Measurements from ENCODE around the gene CSMD2.
A peak's percentile ranks its signal among the peaks of the same experiment; 100 is the strongest.

CSMD2 gene

DNA sequence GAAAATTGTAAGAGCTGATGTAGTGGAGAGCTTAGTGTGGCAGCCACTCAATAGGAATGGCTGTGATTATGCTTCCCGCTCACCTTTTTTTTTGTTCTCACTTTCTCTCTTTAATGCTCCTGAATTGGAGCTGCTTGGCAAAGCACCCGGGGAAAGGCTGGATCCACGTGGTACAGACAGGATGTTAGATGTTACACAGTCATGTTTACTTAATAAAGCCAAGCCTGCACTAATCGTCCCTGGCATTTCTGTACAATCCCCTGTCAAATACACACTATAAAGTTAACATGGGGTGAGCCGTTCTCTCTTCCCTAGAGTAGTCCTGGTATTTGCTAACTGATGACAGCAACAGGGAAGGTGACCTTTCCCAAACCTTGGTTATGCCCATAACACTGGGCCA, 504.8 kb downstream of the CSMD2 start:
- DNase-seq, result no peak

DNA sequence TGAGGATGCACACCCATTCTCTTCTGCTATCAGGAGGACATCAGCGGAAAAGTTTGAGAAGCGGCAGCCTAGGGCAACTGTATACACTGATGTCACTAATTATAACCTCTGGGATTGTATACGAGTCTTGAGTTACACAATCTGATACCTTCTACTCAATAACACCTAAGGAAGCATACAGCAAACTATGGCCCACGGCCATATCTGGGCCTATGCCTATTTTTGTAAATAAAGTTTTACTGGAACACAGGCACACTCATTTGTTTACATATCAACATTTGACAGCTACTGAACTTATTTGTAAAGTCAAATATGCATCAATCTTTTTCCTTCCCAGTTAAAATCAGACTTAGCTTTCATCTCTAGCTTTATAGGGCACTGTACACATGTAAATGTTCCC, 505.4 kb downstream of the CSMD2 start:
- DNase-seq, result no peak

DNA sequence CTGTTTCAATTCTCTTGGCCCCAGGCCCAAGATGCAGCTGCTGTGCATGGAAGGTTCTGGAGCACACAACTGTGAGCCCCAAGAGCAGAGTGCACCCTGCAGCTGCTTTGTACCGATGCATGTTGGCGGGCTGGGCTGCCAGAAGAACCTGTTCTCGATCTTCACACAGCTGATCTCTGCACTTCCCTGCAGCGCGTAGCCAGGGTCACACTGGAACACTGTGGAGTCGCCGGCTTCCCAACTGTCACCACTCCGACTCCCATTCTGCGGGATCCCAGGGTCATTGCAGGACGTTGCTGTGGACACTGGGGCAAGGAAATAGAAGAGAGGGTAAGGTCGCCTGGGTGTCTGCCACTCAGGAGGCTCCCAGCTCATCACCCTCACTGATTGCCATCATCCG, 507.2 kb downstream of the CSMD2 start:
- no peak for DNase-seq

DNA sequence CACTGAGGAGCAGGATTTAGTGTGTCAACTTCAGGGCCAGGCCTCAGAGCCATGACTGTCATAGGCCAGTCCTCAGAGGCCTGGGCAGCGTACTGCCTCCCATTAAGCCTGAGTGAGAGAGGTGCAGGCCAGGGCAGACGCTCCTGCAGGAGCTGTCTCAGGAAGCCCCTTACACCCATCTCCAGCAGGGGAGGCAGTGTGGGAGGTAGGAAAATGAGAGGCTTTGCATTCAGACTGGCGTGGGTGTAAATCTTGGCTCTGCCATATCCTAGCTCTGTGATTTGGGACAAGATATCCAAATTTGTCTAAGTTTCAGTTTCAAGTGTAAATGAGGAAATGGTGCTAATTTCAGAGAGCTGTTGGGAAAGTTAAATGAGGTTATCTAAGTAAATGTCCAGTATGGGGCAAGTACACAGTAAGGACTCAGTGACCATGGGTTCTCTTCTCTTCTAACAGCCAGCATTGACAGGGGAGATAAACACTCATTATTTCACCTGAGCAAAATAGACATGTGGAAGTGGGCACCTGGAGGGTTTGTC, 508.5 kb downstream of the CSMD2 start:
- no peak for DNase-seq

DNA sequence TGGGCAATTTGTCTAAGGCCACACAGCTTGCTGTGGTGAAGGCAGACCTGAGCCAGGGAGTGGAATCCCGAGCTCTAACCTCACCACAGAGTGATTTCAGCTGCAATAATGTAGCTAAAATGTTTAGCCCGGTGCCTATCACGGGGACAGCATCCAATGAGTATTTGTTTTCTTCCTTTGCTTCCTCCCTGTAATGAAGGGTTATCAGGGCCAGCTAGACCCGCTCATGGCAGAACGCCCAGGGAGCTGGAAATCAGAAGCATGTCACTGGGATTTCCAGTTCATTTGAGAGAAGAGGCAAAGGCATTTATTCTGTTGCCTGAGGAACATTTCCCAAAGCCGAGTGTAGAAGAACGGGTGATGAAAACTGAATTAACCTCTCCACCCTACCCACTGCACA, 509.5 kb downstream of the CSMD2 start:
- DNase-seq, result no peak

DNA sequence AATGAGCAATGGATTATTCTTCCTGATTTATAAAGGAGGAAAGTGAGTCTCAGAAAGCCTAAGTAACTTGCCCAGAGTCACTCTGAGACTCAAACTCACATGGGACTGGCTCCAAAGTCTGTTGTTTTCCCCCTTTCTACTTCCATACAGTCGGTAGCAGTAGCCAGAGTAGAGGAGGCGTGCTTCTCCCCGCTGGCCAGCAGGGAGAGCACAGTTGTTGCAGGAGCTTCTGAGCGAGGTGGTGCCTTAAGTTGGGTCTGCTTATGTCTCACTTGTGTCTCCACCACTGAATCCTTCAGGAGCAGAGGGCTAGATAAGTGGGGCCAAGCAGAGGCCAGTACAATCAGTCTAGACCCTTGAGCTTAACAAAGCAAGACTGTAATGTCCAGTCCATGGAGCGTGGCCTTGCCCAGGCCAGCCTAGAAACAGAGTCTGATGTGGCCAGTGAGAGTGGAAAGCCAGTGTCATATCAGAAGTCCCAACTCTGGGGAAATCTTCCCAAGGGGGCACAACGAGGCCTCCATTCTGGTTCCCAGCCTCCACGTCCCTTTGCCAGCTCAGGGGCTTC, 510.7 kb downstream of the CSMD2 start:
- DNase-seq, result no peak

DNA sequence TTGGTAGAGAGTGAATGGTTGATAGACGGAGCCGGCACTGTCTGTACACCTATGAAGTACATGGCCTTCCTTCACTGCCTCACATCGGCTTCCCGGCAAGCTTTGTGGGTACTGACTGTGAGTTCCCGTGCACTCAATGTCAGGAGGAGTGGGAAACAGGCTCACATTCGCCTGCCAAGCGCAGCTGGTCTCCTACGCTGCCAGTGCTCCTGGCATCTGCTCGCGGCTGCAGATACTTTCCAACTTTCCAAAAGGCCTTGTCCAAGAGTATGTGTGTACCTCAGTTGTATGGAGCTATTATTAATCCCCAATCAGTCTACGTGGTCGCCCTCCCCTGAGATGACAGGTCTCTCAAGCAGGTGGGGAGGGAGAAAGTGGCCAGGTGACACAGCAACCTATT, 511.8 kb downstream of the CSMD2 start:
- no peak for DNase-seq

DNA sequence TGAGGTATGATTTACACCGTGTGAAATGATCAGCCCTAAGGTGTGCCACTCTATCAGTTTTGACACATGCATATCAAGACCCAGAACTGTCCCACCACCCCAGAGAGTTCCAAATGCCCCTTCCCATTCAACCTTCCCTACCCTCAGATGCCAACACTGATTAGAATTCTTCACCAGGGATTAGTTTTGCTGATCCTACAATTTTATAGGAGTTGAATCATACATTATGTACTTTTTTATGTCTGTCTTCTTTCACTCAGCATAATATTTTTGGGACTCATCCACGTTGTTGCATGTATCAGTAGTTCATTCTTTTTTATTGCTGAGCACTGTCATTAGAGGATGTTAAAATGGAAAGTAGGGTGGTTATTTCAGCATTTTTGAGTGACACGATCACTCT, 514.3 kb downstream of the CSMD2 start:
- DNase-seq, result no peak

DNA sequence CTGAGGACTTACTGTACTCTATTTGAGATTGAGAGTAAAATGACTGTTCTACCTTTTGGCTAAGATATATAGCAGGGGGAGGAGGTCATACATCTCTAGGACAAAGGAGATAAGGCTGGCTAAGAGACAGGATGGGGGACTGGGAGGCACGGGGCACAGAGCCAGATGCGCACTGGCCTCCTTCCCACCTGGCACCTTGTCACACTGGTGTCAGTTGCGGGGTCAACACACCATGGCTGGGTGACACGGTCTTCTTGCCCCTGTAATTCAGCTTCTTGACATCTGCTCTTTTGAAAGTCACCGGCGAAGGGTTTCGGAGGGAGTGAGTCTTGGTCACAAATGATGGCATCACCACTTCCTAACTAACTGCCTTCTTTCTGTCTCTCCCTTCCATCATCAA, 515.3 kb downstream of the CSMD2 start:
- DNase-seq, result no peak

DNA sequence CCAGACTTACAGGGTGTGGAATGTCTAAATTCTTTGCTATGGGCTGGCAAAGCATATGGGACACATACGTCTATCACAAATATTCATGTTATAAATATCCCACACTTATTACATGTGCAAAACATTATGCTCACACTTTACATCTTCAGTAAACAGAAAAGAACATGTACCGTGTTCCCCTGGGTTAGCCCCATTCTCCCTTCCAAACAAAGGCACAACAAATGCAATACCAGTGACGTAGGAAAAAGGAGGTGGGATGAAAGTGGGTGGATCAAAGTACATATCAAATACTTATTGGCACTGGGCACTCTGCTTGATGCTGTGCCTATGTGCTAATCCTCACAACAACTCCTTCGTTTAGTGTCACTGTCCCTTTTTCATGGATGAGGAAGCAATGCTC, 521.8 kb downstream of the CSMD2 start:
- DNase-seq, result no peak

DNA sequence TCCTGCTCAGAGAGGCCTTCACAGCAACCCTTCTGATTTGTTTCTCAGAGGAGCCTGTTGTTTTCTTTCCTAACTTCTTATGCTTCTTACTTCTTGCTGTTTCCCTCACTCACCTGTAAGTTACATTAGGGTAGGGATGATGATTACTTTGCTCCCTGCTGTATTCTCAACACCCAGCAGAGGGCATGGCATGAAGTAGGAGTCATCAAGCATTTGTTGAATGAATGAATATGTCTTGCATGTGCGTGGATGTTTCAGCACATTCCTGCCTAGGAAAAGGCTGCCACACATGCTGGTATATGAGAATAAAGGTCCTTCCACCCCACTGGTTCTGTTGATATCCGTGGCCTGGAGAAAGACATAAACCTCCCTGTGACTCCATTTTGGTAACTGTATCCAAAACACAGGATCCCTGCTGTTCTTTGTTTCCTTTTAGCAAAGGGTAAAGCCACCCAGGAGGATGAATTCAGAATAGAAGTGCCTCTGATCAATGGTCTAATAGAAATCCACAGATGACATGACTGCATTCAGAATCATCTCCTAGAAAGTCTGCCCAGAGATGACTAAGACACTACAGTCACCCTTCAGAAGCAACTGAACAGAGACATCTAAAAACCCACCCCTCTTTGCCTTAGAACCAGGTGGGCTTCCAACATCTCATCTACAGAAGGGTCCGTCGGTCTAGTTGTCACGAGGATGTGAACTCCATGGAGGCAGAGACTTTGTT, 523.8 kb downstream of the CSMD2 start:
- DNase-seq, result no peak

DNA sequence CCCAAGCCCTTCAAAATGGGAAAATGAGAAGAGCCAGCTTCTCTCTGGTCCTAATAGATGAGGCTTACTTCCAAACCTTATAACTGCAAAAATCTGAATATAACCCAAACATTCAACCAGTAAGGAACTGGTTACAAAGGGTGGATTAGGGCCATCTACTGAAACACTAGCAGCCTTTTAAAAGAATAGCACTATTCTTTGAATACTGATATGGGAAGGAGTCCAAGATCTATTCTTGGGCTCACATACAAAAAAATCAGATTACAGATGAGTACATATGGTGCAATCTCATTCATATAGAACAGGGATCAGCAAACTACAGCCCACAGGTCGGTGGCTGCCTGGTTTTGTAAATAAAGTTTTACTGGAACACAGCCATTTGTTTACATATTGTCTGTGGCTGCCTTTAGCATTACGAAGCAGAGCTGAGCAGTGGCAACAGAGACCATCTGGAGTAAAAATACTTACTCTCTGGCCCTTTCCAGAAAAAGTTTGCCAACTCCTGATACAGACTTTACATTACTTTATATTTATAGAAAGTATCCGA, 524.8 kb downstream of the CSMD2 start:
- DNase-seq, result no peak

DNA sequence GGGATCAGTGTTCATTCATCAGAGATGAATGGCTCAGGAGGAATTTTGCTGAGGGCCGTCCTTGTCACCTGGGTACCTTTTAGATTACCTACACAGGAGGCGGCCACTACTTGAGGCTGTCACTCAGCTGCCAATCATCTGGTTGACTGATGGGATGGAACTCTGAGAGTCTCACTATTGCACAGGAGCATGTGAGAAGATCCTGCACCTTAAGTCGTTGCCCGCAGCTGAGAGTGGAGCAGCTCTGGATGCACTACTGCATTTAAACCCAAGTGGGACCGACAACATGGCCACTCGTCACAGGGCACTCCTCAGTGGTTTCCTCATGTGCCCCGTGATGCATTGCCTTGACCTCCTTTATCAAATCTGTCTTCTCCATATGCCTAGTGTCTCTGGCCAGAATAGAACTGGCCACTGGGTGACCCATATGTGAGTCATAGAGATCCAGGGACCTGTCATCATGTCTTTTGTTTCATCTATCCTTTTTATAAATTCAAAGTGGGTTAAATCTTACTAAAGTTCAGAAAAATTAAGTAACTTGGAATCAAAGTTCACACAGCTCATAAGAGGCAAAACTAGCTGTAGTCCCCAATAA, 527.1 kb downstream of the CSMD2 start:
- no peak for DNase-seq

DNA sequence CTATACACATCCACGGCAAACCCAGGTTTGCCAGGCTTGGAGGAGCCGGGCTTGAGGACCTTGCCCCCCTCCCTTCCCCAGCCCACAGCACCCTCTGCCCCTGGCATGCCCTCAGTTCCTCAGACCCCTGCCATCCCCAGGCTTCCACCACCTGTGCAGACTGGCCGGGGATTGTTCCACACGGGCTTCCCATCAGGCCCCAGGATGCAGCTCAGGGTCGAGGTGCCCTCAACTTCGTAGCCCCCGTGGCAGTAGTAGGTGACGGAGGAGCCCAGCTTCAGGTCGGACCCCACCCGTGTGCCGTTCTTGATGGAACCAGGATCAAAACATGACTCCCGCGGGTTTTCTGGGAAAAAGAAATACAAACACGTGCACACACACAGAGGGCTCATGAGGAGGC, 528.8 kb downstream of the CSMD2 start:
- no peak for DNase-seq

DNA sequence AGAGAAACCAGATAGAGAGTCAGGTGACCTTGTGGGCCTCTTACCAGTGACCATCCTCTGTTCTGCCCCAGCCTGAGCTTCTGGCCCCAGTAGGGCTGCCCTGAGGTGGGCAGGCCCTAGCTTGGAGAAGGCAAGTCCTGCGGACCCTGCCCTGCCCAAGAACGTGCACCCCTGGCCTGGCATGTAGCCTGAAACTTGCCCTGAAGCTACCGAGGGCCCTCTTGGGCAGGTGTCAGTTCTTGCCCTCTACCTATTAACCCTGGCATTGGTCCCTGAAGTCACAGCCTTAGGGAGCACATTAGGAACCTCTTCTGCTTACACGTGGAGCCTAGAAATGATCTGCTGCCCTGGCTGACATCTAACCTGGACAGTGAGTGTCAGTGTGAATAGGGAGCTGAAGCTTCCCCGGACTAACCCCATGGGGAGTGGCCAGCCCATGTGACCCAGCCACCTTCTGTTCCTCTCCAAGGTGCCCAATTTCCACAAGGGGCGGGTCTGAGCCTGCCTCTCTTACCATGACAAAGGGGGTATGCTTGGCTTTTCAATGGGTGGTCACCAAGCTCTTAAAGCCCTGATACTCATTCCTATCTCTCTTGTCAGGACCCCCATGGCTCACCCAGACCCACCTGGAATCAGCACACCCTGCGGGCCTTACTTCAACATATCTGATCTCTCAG, 529.6 kb downstream of the CSMD2 start:
- no peak for DNase-seq

DNA sequence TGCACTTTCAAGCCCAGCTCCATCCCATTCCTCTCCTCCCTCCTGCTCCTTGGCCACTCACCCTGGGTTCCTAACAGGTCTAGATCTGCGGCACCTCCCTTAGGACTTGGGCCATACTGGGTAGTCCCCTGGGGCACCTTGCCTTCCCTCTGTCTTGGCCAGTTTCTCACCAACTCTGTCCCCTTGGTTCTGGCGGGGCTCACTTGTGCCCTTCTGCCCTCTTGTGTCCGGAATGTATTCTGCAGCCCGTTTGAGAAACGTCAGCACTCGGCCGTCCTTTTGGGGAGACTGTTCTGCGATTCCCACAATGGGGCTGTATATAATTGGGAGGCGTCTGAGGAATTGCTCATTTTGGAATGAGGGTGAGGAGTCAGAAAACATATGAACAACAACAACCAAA, 530.2 kb downstream of the CSMD2 start:
- DNase-seq, result no peak

DNA sequence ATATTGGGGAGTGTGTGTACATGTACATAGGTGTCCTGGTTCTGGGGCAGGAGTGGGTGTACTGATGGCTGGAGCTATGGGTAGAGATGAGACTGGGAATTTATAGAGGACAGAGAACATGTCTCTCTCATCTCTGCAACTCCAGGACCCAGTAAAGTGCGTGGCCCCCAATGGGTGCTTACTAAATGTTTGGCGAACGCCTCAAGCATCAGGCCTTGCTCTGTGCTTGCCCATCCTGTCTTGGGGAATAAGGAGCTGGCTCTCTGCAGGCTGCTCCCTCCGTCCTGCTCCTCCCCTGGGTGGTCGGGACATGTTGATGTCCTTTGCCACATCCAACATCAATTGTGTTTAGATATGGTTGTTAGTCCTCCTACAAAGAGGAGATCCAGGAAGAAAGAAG, 530.9 kb downstream of the CSMD2 start:
- DNase-seq, result no peak

DNA sequence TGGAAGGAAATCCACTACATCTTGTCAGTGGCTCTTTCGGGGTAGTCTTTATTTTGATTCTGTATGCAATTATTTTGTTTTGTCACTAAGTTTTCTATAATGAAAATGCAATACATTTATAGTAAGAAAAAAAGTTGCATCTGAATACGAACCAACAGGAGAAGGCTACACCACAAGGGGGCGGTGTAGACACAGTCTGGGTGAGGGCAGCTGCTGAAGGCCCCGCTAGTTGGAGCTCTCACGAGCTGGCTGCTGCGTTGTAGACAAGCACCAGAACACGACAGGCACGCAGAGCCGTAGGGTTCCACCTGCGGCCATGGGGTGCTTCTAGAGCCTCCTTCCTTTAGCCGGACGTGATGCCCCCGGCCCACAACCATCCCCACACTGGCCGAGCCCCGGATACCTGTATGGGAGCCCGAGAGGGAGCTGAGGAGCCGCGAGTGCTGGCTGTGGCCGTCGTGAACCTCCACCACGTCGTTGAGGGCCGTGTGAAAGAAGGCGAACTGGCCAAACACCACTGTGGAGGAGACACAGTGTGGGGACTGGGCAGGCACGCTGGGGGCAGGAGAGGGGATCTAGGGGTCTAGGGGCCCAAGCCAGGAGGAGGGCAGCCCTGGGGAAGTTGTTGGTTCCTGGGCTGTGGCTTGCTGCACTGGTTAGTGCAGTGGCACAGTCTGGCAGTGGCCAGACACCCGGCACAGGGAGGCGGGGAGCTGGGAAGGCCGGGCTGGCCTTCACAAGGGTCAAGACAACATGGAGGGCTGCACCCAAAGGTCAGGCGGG, 531.8 kb downstream of the CSMD2 start:
- peak; percentile 67 for DNase-seq

DNA sequence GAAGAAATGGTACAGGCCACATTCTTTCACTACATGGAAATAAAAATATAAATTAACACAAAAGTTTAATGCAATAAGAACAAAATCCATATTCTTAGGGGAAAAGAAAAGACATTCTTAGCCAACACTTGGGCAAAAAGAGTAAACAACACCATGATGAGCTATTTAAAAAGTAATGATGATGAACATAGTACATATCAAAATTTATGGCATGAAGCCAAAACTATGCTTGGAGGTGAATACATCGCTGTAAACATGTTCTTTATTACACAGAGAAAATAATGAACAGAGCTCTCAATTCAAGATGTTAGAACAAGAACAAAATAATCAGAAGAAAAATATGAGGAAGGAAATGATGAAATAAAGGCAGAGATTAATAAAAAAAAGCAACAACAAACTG, 534.3 kb downstream of the CSMD2 start:
- DNase-seq, result peak; percentile 71

DNA sequence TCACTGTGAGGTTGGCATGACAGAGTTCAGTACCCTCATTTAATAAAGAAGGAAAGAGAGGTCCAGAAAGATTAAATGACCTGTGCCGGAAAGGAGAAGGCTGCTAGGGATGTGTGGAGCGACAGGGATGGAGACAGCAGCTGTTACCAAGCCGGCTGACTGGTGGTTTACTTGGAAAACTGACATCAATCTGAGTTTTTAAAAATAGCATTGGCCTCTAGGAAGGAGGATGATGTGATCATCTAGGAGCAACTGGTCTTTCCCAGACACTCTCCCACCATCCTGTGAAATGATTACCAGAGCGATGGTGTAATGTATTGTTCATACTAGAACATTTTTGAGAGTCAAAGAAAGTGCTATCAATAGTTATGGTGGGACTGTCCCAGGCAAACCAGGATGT, 538.2 kb downstream of the CSMD2 start:
- DNase-seq, result no peak

DNA sequence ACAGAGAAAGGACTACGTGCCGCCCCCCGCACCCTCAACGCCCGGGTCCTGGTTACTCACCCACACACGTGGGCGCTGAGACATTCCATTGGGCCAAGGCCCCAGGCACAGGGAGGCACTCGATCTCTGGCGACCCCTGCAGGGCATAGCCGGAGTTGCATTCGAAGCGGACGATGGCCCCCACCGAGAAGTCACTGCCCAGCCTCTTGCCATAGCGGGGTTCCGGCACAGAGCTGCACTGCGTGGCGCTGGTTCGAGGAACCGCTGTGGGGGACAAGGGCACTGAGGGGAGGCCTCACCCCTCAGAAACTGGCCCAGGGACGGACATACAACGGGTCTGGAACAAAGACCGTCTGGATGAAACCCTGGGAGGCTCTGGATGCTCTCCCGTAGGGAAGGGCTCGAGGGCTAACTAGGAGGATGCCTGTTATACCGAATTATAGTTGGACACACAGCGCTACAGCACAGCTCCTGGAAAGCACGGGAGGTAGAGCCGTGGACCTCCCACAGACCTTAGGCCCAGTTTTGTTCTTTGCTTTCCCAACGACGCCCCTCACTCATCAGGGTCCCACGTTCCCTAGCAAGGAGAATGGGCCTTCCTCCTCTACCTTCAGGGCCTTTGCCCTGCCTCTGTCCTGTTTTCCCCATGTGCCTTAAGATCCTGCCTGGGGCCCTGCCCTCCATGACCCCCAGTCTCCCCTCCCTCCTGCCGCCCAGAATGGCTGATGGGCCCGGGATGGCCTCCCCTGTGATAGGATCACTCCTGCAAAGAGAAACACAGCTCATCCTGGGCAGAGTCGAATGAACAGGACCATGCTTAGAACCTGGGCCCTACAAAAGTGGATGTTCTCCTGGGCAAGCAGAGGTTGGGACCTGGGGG, 539.8 kb downstream of the CSMD2 start:
- no peak for DNase-seq

Measured in NCI-H1105 treated with DMSO at 0.1 percent for 48 hours (cell line).